Measurements from ENCODE around the gene LRMDA. TPM values are rescaled to one million over a fixed set of nuclear protein-coding genes. Genes with fewer than 3 reads are reported as not detected.

The LRMDA gene
- total and polyA plus RNA-seq, 4 experiments from 2014 or later, result not detected

- peaks cover 0 to 9% (median 3%) of the 10 kb centered on the region in 8 donors for H3K9me3 Mint-ChIP-seq
- no peak overlapping the region for H3K27ac Mint-ChIP-seq
- H3K4me3 Mint-ChIP-seq, result no peak overlapping the region
- ChIA-PET CTCF (ENCODE audit: partially characterized antibody) (no interaction called here), POLR2A (ENCODE audit: partially characterized antibody) (no interaction called here)
- Histone ChIP-seq H3K4me3 (ENCODE audit: low read length in 2 of 2) (no peak overlapping the region), H3K36me3 (ENCODE audit: insufficient read depth, low read length) (no peaks in the 10 kb centered on the region), H3K9me3 (ENCODE audit: control insufficient read depth in 1 of 2, low read length in 2 of 2) (no peaks in the 10 kb centered on the region), H3K27ac (ENCODE audit: low read depth, low read length) (no peak overlapping the region), H3K27me3 (ENCODE audit: insufficient read depth, low read length) (no peaks in the 10 kb centered on the region), H3K4me1 (ENCODE audit: insufficient read depth, low read length) (no peaks in the 10 kb centered on the region)
- no peak for DNase-seq
- H3K4me1 Mint-ChIP-seq, result no peaks in the 10 kb centered on the region
- no peaks in the 10 kb centered on the region for H3K27me3 Mint-ChIP-seq
- intact Hi-C loops (cut with micrococcal nuclease), result no loop called here
- no peaks in the 10 kb centered on the region for H3K36me3 Mint-ChIP-seq
Observed at GRCh38 chr10:76086170-76086760, 654.8 kb downstream of the LRMDA start.

GRCh38 chr10:76086761-76087639 lies 655.6 kb downstream of the LRMDA start:
- DNase-seq, result no peak
- H3K4me3 Mint-ChIP-seq, result no peak overlapping the region
- Histone ChIP-seq H3K4me3 (ENCODE audit: low read length in 2 of 2) (no peak overlapping the region), H3K36me3 (ENCODE audit: insufficient read depth, low read length) (no peaks in the 10 kb centered on the region), H3K27me3 (ENCODE audit: insufficient read depth, low read length) (no peaks in the 10 kb centered on the region), H3K27ac (ENCODE audit: low read depth, low read length) (no peak overlapping the region), H3K4me1 (ENCODE audit: insufficient read depth, low read length) (no peaks in the 10 kb centered on the region), H3K9me3 (ENCODE audit: control insufficient read depth in 1 of 2, low read length in 2 of 2) (no peaks in the 10 kb centered on the region)
- intact Hi-C loops (cut with micrococcal nuclease), result no loop called here
- ChIA-PET CTCF (ENCODE audit: partially characterized antibody) (no interaction called here), POLR2A (ENCODE audit: partially characterized antibody) (no interaction called here)
- H3K27ac Mint-ChIP-seq, result peak overlapping the region in 1 of 7 donors; percentile 35
- H3K4me1 Mint-ChIP-seq, result no peaks in the 10 kb centered on the region
- no peaks in the 10 kb centered on the region for H3K36me3 Mint-ChIP-seq
- H3K27me3 Mint-ChIP-seq, result no peaks in the 10 kb centered on the region
- peaks cover 0 to 9% (median 3%) of the 10 kb centered on the region in 8 donors for H3K9me3 Mint-ChIP-seq

GRCh38 chr10:76088008-76088407 lies 656.6 kb downstream of the LRMDA start:
- Mint-ChIP-seq H3K4me3 (no peak overlapping the region), H3K4me1 (no peaks in the 10 kb centered on the region), H3K9me3 (peaks cover 0 to 9% (median 2%) of the 10 kb centered on the region in 8 donors), H3K36me3 (no peaks in the 10 kb centered on the region), H3K27me3 (no peaks in the 10 kb centered on the region), H3K27ac (no peak overlapping the region)
- no peaks in the 10 kb centered on the region for H3K27me3 ChIP-seq (ENCODE audit: insufficient read depth, low read length)
- no peaks in the 10 kb centered on the region for H3K4me1 ChIP-seq (ENCODE audit: insufficient read depth, low read length)
- DNase-seq, result no peak
- POLR2A ChIA-PET (ENCODE audit: partially characterized antibody), result no interaction called here
- no peak overlapping the region for H3K27ac ChIP-seq (ENCODE audit: low read depth, low read length)
- intact Hi-C loops (cut with micrococcal nuclease), result no loop called here
- no peaks in the 10 kb centered on the region for H3K9me3 ChIP-seq (ENCODE audit: control insufficient read depth in 1 of 2, low read length in 2 of 2)
- no peaks in the 10 kb centered on the region for H3K36me3 ChIP-seq (ENCODE audit: insufficient read depth, low read length)
- no peak overlapping the region for H3K4me3 ChIP-seq (ENCODE audit: low read length in 2 of 2)
- CTCF ChIA-PET (ENCODE audit: partially characterized antibody), result no interaction called here

GRCh38 chr10:76088980-76089379 lies 657.6 kb downstream of the LRMDA start:
- Mint-ChIP-seq H3K4me3 (no peak overlapping the region), H3K27ac (no peak overlapping the region), H3K9me3 (peaks cover 0 to 9% (median 3%) of the 10 kb centered on the region in 8 donors), H3K4me1 (no peaks in the 10 kb centered on the region), H3K27me3 (no peaks in the 10 kb centered on the region), H3K36me3 (no peaks in the 10 kb centered on the region)
- Histone ChIP-seq H3K4me3 (ENCODE audit: low read length in 2 of 2) (no peak overlapping the region), H3K9me3 (ENCODE audit: control insufficient read depth in 1 of 2, low read length in 2 of 2) (no peaks in the 10 kb centered on the region), H3K27ac (ENCODE audit: low read depth, low read length) (no peak overlapping the region), H3K27me3 (ENCODE audit: insufficient read depth, low read length) (no peaks in the 10 kb centered on the region), H3K36me3 (ENCODE audit: insufficient read depth, low read length) (no peaks in the 10 kb centered on the region), H3K4me1 (ENCODE audit: insufficient read depth, low read length) (no peaks in the 10 kb centered on the region)
- no peak for DNase-seq
- intact Hi-C loops (cut with micrococcal nuclease), result no loop called here
- ChIA-PET CTCF (ENCODE audit: partially characterized antibody) (no interaction called here), POLR2A (ENCODE audit: partially characterized antibody) (no interaction called here)

- no peaks in the 10 kb centered on the region for H3K9me3 ChIP-seq (ENCODE audit: control insufficient read depth in 1 of 2, low read length in 2 of 2)
- no peak overlapping the region for H3K4me3 ChIP-seq (ENCODE audit: low read length in 2 of 2)
- Mint-ChIP-seq H3K9me3 (peaks cover 0 to 9% (median 3%) of the 10 kb centered on the region in 8 donors), H3K27ac (no peak overlapping the region), H3K4me1 (no peaks in the 10 kb centered on the region), H3K36me3 (no peaks in the 10 kb centered on the region), H3K27me3 (no peaks in the 10 kb centered on the region), H3K4me3 (no peak overlapping the region)
- ChIA-PET POLR2A (ENCODE audit: partially characterized antibody) (no interaction called here), CTCF (ENCODE audit: partially characterized antibody) (no interaction called here)
- H3K27ac ChIP-seq (ENCODE audit: low read depth, low read length), result no peak overlapping the region
- no peak for DNase-seq
- H3K36me3 ChIP-seq (ENCODE audit: insufficient read depth, low read length), result no peaks in the 10 kb centered on the region
- H3K27me3 ChIP-seq (ENCODE audit: insufficient read depth, low read length), result no peaks in the 10 kb centered on the region
- intact Hi-C loops (cut with micrococcal nuclease), result no loop called here
- no peaks in the 10 kb centered on the region for H3K4me1 ChIP-seq (ENCODE audit: insufficient read depth, low read length)
Observed at GRCh38 chr10:76089556-76090180, 658.2 kb downstream of the LRMDA start.

GRCh38 chr10:76091926-76092325 lies 660.5 kb downstream of the LRMDA start:
- H3K4me3 ChIP-seq (ENCODE audit: low read length in 2 of 2), result no peak overlapping the region
- H3K36me3 Mint-ChIP-seq, result no peaks in the 10 kb centered on the region

GRCh38 chr10:76106611-76107010 lies 675.2 kb downstream of the LRMDA start:
- POLR2A ChIA-PET (ENCODE audit: partially characterized antibody), result no interaction called here
- no peaks in the 10 kb centered on the region for H3K4me1 ChIP-seq (ENCODE audit: insufficient read depth, low read length)
- H3K9me3 ChIP-seq (ENCODE audit: control insufficient read depth in 1 of 2, low read length in 2 of 2), result no peaks in the 10 kb centered on the region
- no peak overlapping the region for H3K27ac ChIP-seq (ENCODE audit: low read depth, low read length)
- H3K36me3 ChIP-seq (ENCODE audit: insufficient read depth, low read length), result no peaks in the 10 kb centered on the region
- H3K4me3 ChIP-seq (ENCODE audit: low read length in 2 of 2), result no peak overlapping the region
- H3K27ac Mint-ChIP-seq, result no peak overlapping the region
- no peak overlapping the region for H3K4me3 Mint-ChIP-seq
- no peaks in the 10 kb centered on the region for H3K27me3 Mint-ChIP-seq
- peaks cover 0 to 7% (median 2%) of the 10 kb centered on the region in 8 donors for H3K9me3 Mint-ChIP-seq
- DNase-seq, result no peak
- no peaks in the 10 kb centered on the region for H3K4me1 Mint-ChIP-seq
- intact Hi-C loops (cut with micrococcal nuclease), result no loop called here
- no peaks in the 10 kb centered on the region for H3K27me3 ChIP-seq (ENCODE audit: insufficient read depth, low read length)
- no peaks in the 10 kb centered on the region for H3K36me3 Mint-ChIP-seq
- CTCF ChIA-PET (ENCODE audit: partially characterized antibody), result no interaction called here

More at GRCh38 chr10:76091926-76092325, 660.5 kb downstream of the LRMDA start:
- H3K27me3 ChIP-seq (ENCODE audit: insufficient read depth, low read length), result no peaks in the 10 kb centered on the region
- ChIA-PET POLR2A (ENCODE audit: partially characterized antibody) (no interaction called here), CTCF (ENCODE audit: partially characterized antibody) (no interaction called here)
- no peak overlapping the region for H3K27ac ChIP-seq (ENCODE audit: low read depth, low read length)
- intact Hi-C loops (cut with micrococcal nuclease), result no loop called here
- H3K36me3 ChIP-seq (ENCODE audit: insufficient read depth, low read length), result no peaks in the 10 kb centered on the region
- no peaks in the 10 kb centered on the region for H3K4me1 ChIP-seq (ENCODE audit: insufficient read depth, low read length)
- DNase-seq, result no peak
- H3K9me3 ChIP-seq (ENCODE audit: control insufficient read depth in 1 of 2, low read length in 2 of 2), result no peaks in the 10 kb centered on the region
- Mint-ChIP-seq H3K27me3 (no peaks in the 10 kb centered on the region), H3K27ac (no peak overlapping the region), H3K4me1 (no peaks in the 10 kb centered on the region), H3K4me3 (no peak overlapping the region), H3K9me3 (peaks cover 0 to 6% (median 2%) of the 10 kb centered on the region in 8 donors)
